ENCODE data around the gene RAB3GAP2.
A peak's percentile ranks its signal among the peaks of the same experiment; 100 is the strongest.

RAB3GAP2 gene

GRCh38 chr1:220151454-220151853 is 120.8 kb downstream of the RAB3GAP2 start:
- Histone ChIP-seq H4K20me1 (ENCODE audit: control insufficient read depth, insufficient read depth, low read depth, low read length) (no peaks in the 10 kb centered on the region), H3K9me2 (replicated peaks; ENCODE audit: control insufficient read depth, low read length) (no peaks in the 10 kb centered on the region), H3K4me1 (ENCODE audit: control insufficient read depth, low read length) (peaks cover 26% of the 10 kb centered on the region), H3K36me3 (ENCODE audit: control insufficient read depth, low read length) (peaks cover 77% of the 10 kb centered on the region), H3K9me3 (ENCODE audit: control insufficient read depth, insufficient read depth, low read length) (no peaks in the 10 kb centered on the region), H3K27ac (ENCODE audit: low read depth, low read length) (no peak overlapping the region), H3K79me2 (ENCODE audit: control insufficient read depth, low read length) (no peaks in the 10 kb centered on the region), H3F3A (ENCODE audit: control insufficient read depth, insufficient read depth) (peaks cover 16% of the 10 kb centered on the region), H3K27me3 (ENCODE audit: control insufficient read depth, low read length) (no peaks in the 10 kb centered on the region), H3K4me2 (ENCODE audit: low read length) (no peak overlapping the region), H3K4me3 (ENCODE audit: low read length) (no peak overlapping the region)
- TF ChIP-seq CTCF (IDR thresholded peaks at IDR 0.05; ENCODE audit: low read depth, low read length, poor library complexity, severe bottlenecking): no peak
- no peak for TF ChIP-seq EZH2phosphoT487 (IDR thresholded peaks at IDR 0.05; ENCODE audit: borderline replicate concordance, low read length)

GRCh38 chr1:220149742-220150141 is 122.5 kb downstream of the RAB3GAP2 start:
- Histone ChIP-seq H4K20me1 (ENCODE audit: control insufficient read depth, insufficient read depth, low read depth, low read length) (no peaks in the 10 kb centered on the region), H3K79me2 (ENCODE audit: control insufficient read depth, low read length) (no peaks in the 10 kb centered on the region), H3K36me3 (ENCODE audit: control insufficient read depth, low read length) (peaks cover 76% of the 10 kb centered on the region), H3F3A (ENCODE audit: control insufficient read depth, insufficient read depth) (peaks cover 18% of the 10 kb centered on the region), H3K27me3 (ENCODE audit: control insufficient read depth, low read length) (no peaks in the 10 kb centered on the region), H3K4me2 (ENCODE audit: low read length) (peak overlapping the region; percentile 72), H3K4me1 (ENCODE audit: control insufficient read depth, low read length) (peaks cover 26% of the 10 kb centered on the region), H3K9me3 (ENCODE audit: control insufficient read depth, insufficient read depth, low read length) (no peaks in the 10 kb centered on the region), H3K9me2 (replicated peaks; ENCODE audit: control insufficient read depth, low read length) (no peaks in the 10 kb centered on the region), H3K4me3 (ENCODE audit: low read length) (peak overlapping the region; percentile 52), H3K27ac (ENCODE audit: low read depth, low read length) (peak overlapping the region; percentile 65)
- TF ChIP-seq CTCF (IDR thresholded peaks at IDR 0.05; ENCODE audit: low read depth, low read length, poor library complexity, severe bottlenecking): no peak
- TF ChIP-seq EZH2phosphoT487 (IDR thresholded peaks at IDR 0.05; ENCODE audit: borderline replicate concordance, low read length): no peak

GRCh38 chr1:220144051-220144450 is 128.2 kb downstream of the RAB3GAP2 start:
- Histone ChIP-seq H3K9me2 (replicated peaks; ENCODE audit: control insufficient read depth, low read length) (no peaks in the 10 kb centered on the region), H3K79me2 (ENCODE audit: control insufficient read depth, low read length) (no peaks in the 10 kb centered on the region), H4K20me1 (ENCODE audit: control insufficient read depth, insufficient read depth, low read depth, low read length) (no peaks in the 10 kb centered on the region), H3K4me3 (ENCODE audit: low read length) (no peak overlapping the region), H3K4me2 (ENCODE audit: low read length) (no peak overlapping the region), H3K36me3 (ENCODE audit: control insufficient read depth, low read length) (peaks cover 82% of the 10 kb centered on the region), H3F3A (ENCODE audit: control insufficient read depth, insufficient read depth) (peaks cover 24% of the 10 kb centered on the region), H3K27ac (ENCODE audit: low read depth, low read length) (no peak overlapping the region), H3K27me3 (ENCODE audit: control insufficient read depth, low read length) (no peaks in the 10 kb centered on the region), H3K9me3 (ENCODE audit: control insufficient read depth, insufficient read depth, low read length) (no peaks in the 10 kb centered on the region), H3K4me1 (ENCODE audit: control insufficient read depth, low read length) (peaks cover 7% of the 10 kb centered on the region)
- TF ChIP-seq EZH2phosphoT487 (IDR thresholded peaks at IDR 0.05; ENCODE audit: borderline replicate concordance, low read length) (no peak), CTCF (IDR thresholded peaks at IDR 0.05; ENCODE audit: low read depth, low read length, poor library complexity, severe bottlenecking) (no peak)
